Measurements from ENCODE around the gene STARD7. TPM values are rescaled to one million over a fixed set of nuclear protein-coding genes. Genes with fewer than 3 reads are reported as not detected.
"Not testable (repeated sequence)": the region's sequence is repeated elsewhere in the genome, so short reads cannot be mapped to it uniquely, and the experiment has no call there.

The STARD7 gene
- total RNA-seq, 2 donors from 2014 or later, result 202 to 225 TPM

GRCh38 chr2:96163768-96164429, 44.7 kb downstream of the STARD7 start:
- peak; percentile 87 to 90 for DNase-seq
- peaks cover 2 to 4% of the 10 kb centered on the region in 2 donors for H3K36me3 Mint-ChIP-seq (ENCODE audit: insufficient read depth in 2 of 2)
- H3K9me3 Mint-ChIP-seq, result peaks cover 3% of the 10 kb centered on the region in 2 donors
- peak overlapping the region; percentile 93 for H3K27ac Mint-ChIP-seq
- ATAC-seq (replicated peaks in 1 of 2), result peak; percentile 64 to 69
- H3K4me1 Mint-ChIP-seq (ENCODE audit: low read depth), result peaks cover 95% of the 10 kb centered on the region
- H3K27me3 Mint-ChIP-seq (ENCODE audit: low read depth), result no peaks in the 10 kb centered on the region
- H3K4me3 Mint-ChIP-seq, result peak overlapping the region; percentile 82 to 86

- H3K36me3 Mint-ChIP-seq (ENCODE audit: insufficient read depth in 2 of 2), result peaks cover 2 to 4% of the 10 kb centered on the region in 2 donors
- peak overlapping the region; percentile 93 for H3K27ac Mint-ChIP-seq
- no peak for DNase-seq
- peaks cover 95% of the 10 kb centered on the region for H3K4me1 Mint-ChIP-seq (ENCODE audit: low read depth)
- ATAC-seq (replicated peaks in 1 of 2), result no peak
- peak overlapping the region; percentile 82 to 86 for H3K4me3 Mint-ChIP-seq
- H3K9me3 Mint-ChIP-seq, result peaks cover 3% of the 10 kb centered on the region in 2 donors
- H3K27me3 Mint-ChIP-seq (ENCODE audit: low read depth), result no peaks in the 10 kb centered on the region
Observed at GRCh38 chr2:96163415-96163767, 45.2 kb downstream of the STARD7 start.

GRCh38 chr2:96161898-96162297, 46.7 kb downstream of the STARD7 start:
- Mint-ChIP-seq H3K36me3 (ENCODE audit: insufficient read depth in 2 of 2) (peaks cover 2 to 4% of the 10 kb centered on the region in 2 donors), H3K4me1 (ENCODE audit: low read depth) (peaks cover 97% of the 10 kb centered on the region), H3K27me3 (ENCODE audit: low read depth) (no peaks in the 10 kb centered on the region), H3K9me3 (peaks cover 3% of the 10 kb centered on the region in 2 donors), H3K4me3 (peak overlapping the region; percentile 51 to 72), H3K27ac (peak overlapping the region; percentile 45)
- no peak for ATAC-seq (replicated peaks in 1 of 2)
- DNase-seq, result peak in 1 of 2 donors; percentile 47

GRCh38 chr2:96160366-96160765, 48.3 kb downstream of the STARD7 start:
- ATAC-seq (replicated peaks in 1 of 2); H3K9me3 Mint-ChIP-seq; DNase-seq; H3K36me3 Mint-ChIP-seq (ENCODE audit: insufficient read depth in 2 of 2); H3K27me3 Mint-ChIP-seq (ENCODE audit: low read depth): not testable (repeated sequence)
- peak overlapping the region; percentile 17 for H3K27ac Mint-ChIP-seq
- peak overlapping the region in 1 of 2 donors; percentile 34 for H3K4me3 Mint-ChIP-seq
- peaks cover 98% of the 10 kb centered on the region for H3K4me1 Mint-ChIP-seq (ENCODE audit: low read depth)

- Mint-ChIP-seq H3K36me3 (ENCODE audit: insufficient read depth in 2 of 2) (peaks cover 2 to 4% of the 10 kb centered on the region in 2 donors), H3K27ac (peak overlapping the region; percentile 94), H3K27me3 (ENCODE audit: low read depth) (no peaks in the 10 kb centered on the region), H3K4me3 (peak overlapping the region; percentile 78 to 85), H3K9me3 (peaks cover 3% of the 10 kb centered on the region in 2 donors), H3K4me1 (ENCODE audit: low read depth) (peaks cover 98% of the 10 kb centered on the region)
- DNase-seq (peak; percentile 76 to 81), ATAC-seq (replicated peaks in 1 of 2) (peak; percentile 17 to 32)
Observed at GRCh38 chr2:96159084-96159830, 49.4 kb downstream of the STARD7 start.

GRCh38 chr2:96158554-96158940, 50.1 kb downstream of the STARD7 start:
- H3K9me3 Mint-ChIP-seq, result peaks cover 3% of the 10 kb centered on the region in 2 donors
- no peak for ATAC-seq (replicated peaks in 1 of 2)
- peak overlapping the region; percentile 78 to 85 for H3K4me3 Mint-ChIP-seq
- peaks cover 94% of the 10 kb centered on the region for H3K4me1 Mint-ChIP-seq (ENCODE audit: low read depth)
- H3K27me3 Mint-ChIP-seq (ENCODE audit: low read depth), result no peaks in the 10 kb centered on the region
- H3K36me3 Mint-ChIP-seq (ENCODE audit: insufficient read depth in 2 of 2), result peaks cover 2 to 4% of the 10 kb centered on the region in 2 donors
- H3K27ac Mint-ChIP-seq, result peak overlapping the region; percentile 96
- DNase-seq, result no peak

GRCh38 chr2:96157649-96158553, 50.7 kb downstream of the STARD7 start:
- H3K27me3 Mint-ChIP-seq (ENCODE audit: low read depth), result no peaks in the 10 kb centered on the region
- H3K27ac Mint-ChIP-seq, result peak overlapping the region; percentile 96
- H3K36me3 Mint-ChIP-seq (ENCODE audit: insufficient read depth in 2 of 2), result peaks cover 2 to 4% of the 10 kb centered on the region in 2 donors
- H3K4me1 Mint-ChIP-seq (ENCODE audit: low read depth), result peaks cover 94% of the 10 kb centered on the region
- DNase-seq (peak; percentile 96 to 98), ATAC-seq (replicated peaks in 1 of 2) (peak; percentile 76 to 81)
- peaks cover 3% of the 10 kb centered on the region in 2 donors for H3K9me3 Mint-ChIP-seq
- H3K4me3 Mint-ChIP-seq, result peak overlapping the region; percentile 78 to 85

GRCh38 chr2:96156926-96157648, 51.5 kb downstream of the STARD7 start:
- Mint-ChIP-seq H3K4me3 (peak overlapping the region; percentile 78 to 85), H3K36me3 (ENCODE audit: insufficient read depth in 2 of 2) (peaks cover 2 to 4% of the 10 kb centered on the region in 2 donors), H3K9me3 (peaks cover 3% of the 10 kb centered on the region in 2 donors), H3K27me3 (ENCODE audit: low read depth) (no peaks in the 10 kb centered on the region), H3K4me1 (ENCODE audit: low read depth) (peaks cover 94% of the 10 kb centered on the region), H3K27ac (peak overlapping the region; percentile 96)
- DNase-seq, result peak; percentile 40 to 47
- ATAC-seq (replicated peaks in 1 of 2), result peak; percentile 4 to 5

GRCh38 chr2:96156011-96156820, 52.4 kb downstream of the STARD7 start:
- Mint-ChIP-seq H3K4me3 (peak overlapping the region; percentile 78 to 85), H3K36me3 (ENCODE audit: insufficient read depth in 2 of 2) (peaks cover 2 to 4% of the 10 kb centered on the region in 2 donors), H3K4me1 (ENCODE audit: low read depth) (peaks cover 94% of the 10 kb centered on the region), H3K27me3 (ENCODE audit: low read depth) (no peaks in the 10 kb centered on the region), H3K9me3 (peaks cover 3% of the 10 kb centered on the region in 2 donors), H3K27ac (peak overlapping the region; percentile 96)
- DNase-seq (peak; percentile 82 to 88), ATAC-seq (replicated peaks in 1 of 2) (peak; percentile 45 to 65)

- H3K27ac Mint-ChIP-seq, result no peak overlapping the region
- ATAC-seq (replicated peaks in 1 of 2) (no peak), DNase-seq (no peak)
- no peaks in the 10 kb centered on the region for H3K27me3 Mint-ChIP-seq (ENCODE audit: low read depth)
- no peaks in the 10 kb centered on the region for H3K9me3 Mint-ChIP-seq
- no peaks in the 10 kb centered on the region for H3K36me3 Mint-ChIP-seq (ENCODE audit: insufficient read depth in 2 of 2)
- H3K4me3 Mint-ChIP-seq, result no peak overlapping the region
- H3K4me1 Mint-ChIP-seq (ENCODE audit: low read depth), result peaks cover 97% of the 10 kb centered on the region
Observed at GRCh38 chr2:96154506-96155380, 53.9 kb downstream of the STARD7 start.

GRCh38 chr2:96153991-96154431, 54.6 kb downstream of the STARD7 start:
- Mint-ChIP-seq H3K27me3 (ENCODE audit: low read depth) (no peaks in the 10 kb centered on the region), H3K4me3 (peak overlapping the region in 1 of 2 donors; percentile 1), H3K4me1 (ENCODE audit: low read depth) (peaks cover 97% of the 10 kb centered on the region), H3K9me3 (no peaks in the 10 kb centered on the region), H3K36me3 (ENCODE audit: insufficient read depth in 2 of 2) (no peaks in the 10 kb centered on the region), H3K27ac (no peak overlapping the region)
- no peak for DNase-seq
- no peak for ATAC-seq (replicated peaks in 1 of 2)

Measured in activated T-cell treated with anti-CD3 and anti-CD28 coated beads, Interleukin-2, amount 50 U/mL, for 72 hours (primary cell).